ENCODE results near the gene CBX4.
"Not testable (repeated sequence)": the region's sequence is repeated elsewhere in the genome, so short reads cannot be mapped to it uniquely, and the experiment has no call there.

The CBX4 gene

GRCh38 chr17:79859676-79860615, 20.7 kb upstream of the CBX4 start:
- DNase-seq = no peak

DNA sequence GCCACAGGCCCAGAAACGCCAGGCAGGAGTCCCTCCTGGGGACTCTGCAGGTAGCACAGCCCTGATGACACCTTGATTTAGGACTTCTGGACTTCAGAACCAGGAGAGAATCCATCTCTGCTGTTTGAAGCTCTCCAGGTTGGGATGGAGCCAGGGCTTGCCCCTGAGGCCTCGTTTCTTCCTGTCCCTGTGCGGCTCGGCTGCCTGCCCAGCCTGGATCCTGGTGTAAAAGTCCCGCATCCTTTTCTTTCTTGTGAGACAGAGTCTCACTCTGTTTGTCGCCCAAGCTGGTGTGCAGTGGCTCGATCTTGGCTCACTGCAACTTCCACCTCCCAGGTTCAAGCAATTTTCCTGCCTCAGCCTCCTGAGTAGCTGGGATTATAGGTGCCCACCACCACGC, 17.9 kb upstream of the CBX4 start:
- no peak for DNase-seq

- DNase-seq = peak in 1 of 2 experiments; percentile 31
Measured at GRCh38 chr17:79855331-79856124, 16.3 kb upstream of the CBX4 start.

- no peak for DNase-seq
Measured at GRCh38 chr17:79854080-79855060, 15.1 kb upstream of the CBX4 start.

DNA sequence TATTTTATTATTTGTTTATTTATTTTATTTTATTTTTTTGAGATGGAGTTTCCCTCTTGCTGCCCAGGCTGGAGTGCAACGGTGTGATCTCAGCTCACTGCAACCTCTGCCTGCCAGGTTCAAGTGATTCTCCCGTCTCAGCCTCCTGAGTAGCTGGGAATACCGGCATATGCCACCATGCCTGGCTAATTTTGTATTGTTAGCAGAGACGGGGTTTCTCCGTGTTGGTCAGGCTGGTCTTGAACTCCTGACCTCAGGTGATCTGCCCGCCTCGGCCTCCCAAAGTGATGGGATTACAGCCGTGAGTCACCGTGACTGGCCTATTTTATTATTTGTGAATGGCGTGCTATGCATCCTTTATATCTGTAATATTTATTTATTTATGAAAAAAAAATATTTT, 13.9 kb upstream of the CBX4 start:
- not testable (repeated sequence) for DNase-seq

GRCh38 chr17:79852748-79853147, 13.5 kb upstream of the CBX4 start:
- no peak for DNase-seq

GRCh38 chr17:79851461-79851817, 12.2 kb upstream of the CBX4 start:
- DNase-seq = no peak

- DNase-seq = no peak
Measured at GRCh38 chr17:79850571-79851460, 11.6 kb upstream of the CBX4 start.

DNA sequence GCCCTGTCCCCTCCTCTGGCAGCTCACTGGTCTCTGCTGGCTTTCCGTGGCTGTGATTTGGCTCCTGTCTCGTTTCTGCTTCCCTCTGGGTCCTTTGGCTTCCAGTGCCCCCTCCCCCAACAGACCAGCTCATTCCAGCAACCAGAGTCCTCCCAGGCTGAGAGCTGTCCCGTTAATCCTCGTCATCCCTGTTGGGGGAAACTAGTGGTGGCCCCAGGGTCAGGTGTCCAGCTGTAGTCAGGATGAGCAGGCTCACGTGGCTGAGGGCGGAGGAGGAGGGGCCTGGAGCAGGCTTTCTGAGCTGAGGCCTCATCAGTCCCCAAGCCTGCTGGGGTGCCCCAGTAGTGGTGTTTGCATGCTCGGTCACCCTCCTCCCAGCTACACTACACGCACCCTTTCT, 10.7 kb upstream of the CBX4 start:
- DNase-seq = no peak

DNA sequence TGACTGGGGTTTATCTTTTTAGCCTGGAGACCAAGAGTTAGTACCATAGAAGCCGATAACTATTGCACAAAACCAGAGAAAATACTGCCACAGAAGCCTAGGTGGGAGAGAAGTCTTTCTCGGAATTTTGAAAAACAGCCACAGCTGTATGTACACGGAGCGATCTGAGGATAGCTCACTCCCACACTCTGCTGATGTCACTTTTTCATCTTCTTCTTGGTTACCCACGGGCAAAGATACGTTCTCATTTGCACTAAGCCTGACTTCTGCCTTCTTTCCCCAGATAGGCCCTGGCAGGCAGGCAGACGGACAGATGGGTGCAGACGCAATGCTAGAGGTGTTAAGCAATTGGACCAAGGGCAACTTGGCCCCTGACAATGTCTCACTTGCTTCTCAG, 9.1 kb upstream of the CBX4 start:
- no peak for DNase-seq

- DNase-seq = no peak
Measured at GRCh38 chr17:79847698-79848369, 8.6 kb upstream of the CBX4 start.

DNA sequence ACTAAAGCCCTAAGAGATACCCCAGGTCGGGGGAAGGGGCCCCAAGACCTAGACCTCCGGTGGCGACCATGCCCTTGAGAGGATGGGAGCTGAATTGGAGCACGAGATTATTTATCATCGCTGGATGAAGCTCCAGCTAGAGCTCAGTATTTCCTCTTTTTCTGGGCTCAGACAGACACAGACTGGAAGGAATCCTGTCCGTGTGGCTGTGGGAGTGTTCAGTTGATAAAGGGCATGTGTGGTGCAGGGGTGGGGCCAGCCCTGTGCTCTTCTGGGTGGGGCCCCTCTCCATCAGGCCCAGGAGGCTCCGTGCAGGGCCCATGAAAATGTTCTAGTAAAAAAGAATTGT, 6.3 kb upstream of the CBX4 start:
- no peak for DNase-seq

DNA sequence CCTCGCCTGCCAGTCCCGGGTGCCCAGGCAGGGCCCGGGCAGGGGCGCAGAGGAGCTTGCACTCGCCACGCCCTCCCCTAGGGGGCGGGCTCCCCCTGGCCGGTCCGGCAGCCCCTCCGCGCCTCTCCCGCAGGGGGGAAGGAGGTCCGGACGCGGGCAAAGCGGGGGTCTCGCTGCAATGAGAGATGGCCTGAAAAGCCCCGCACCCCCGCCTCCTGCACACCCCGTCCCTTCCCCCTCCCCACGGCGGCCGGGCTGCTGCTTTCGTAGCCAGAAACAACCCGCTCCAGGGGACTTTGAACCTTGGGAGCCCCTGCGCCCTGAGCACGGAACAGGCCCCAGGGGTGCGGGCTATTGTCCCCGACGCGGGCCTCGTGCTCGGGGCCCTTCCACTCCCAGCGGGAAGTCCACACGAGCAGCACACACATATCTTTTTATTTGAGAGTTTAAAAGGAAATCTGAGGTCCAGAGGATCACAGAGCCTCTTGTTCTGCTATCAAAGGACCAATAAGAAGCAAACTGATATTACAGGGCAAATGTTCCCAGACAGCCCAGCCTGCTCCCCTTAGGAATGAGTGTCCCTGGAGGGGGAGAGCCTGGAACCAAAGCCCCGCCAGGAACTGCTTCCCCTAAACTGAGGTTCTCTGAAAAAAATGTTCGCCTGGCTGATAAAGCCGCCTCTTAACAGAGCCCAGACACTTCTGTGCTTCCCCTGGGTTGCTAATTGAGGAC, 5.8 kb upstream of the CBX4 start:
- no peak for DNase-seq

DNA sequence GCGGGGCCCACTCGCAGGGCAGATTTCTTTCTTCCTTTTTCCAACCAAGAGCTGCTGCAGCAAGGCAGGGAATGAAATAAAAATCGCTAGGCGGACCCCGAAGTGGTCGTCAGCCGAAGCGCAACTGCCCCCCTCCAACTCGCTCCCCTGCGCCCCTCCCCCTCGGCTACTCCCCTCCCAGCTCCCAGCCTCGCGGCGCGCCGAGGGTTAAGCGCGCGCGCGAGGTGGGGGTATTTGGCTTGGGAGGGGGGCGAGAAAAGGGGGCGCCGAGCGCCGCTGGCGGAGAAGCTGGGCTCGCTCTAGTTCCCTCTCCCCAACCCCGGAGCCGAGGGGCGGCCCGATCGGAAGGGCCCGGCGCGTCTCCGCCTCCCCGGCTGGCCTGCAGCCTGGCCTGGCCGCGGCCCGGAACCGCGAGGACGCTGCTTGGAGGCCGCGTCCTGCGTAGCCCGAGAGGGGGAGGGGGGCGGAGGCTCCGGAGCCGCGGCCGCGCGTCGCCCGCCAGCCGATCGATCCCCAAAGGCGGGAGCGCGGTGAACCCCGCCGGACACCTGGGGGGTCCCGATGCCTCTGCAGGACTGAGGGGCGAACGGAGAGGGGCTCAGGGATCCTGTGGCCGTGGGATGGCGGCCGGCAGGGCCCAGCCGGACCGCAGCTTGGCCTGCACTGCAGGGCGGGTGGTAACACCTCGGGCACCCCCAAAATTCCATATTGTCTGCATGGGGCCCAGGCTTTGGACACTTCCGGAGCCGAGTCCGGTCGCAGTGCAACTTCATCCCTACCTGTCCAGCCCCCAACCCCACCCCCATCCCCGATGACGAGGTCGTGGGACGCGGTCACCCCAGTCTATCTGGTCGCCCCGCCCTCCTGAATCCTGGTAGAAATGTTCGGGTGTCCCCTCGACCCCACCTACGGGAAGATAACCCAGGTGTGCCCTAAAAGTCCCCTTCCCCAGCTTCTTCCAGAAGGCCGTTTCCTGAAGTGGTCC, 4.9 kb upstream of the CBX4 start:
- peak in 1 of 2 experiments; percentile 44 for DNase-seq

- DNase-seq = no peak
Measured at GRCh38 chr17:79843474-79843815, 4.2 kb upstream of the CBX4 start.

DNA sequence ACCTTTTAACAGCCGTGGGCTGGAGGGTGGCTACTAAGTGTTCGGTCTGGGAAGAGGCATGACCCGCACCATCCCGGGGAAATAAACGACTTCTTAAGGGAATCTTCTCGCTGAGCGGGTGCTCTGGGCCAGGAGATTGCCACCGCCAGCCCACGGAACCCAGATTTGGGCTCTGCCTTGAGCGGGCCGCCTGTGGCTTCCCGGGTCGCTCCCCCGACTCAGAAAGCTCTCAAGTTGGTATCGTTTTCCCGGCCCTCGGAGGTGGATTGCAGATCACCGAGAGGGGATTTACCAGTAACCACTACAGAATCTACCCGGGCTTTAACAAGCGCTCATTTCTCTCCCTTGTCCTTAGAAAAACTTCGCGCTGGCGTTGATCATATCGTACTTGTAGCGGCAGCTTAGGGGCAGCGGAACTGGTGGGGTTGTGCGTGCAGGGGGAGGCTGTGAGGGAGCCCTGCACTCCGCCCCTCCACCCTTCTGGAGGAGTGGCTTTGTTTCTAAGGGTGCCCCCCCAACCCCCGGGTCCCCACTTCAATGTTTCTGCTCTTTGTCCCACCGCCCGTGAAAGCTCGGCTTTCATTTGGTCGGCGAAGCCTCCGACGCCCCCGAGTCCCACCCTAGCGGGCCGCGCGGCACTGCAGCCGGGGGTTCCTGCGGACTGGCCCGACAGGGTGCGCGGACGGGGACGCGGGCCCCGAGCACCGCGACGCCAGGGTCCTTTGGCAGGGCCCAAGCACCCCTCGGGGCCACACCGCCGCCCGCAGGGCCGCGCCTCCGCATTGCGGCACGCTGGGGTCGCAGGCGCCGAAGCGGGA, 3.6 kb upstream of the CBX4 start:
- DNase-seq = no peak

- no peak for DNase-seq
Measured at GRCh38 chr17:79842136-79842655, 3.0 kb upstream of the CBX4 start.
